DLD1 (cell line): ENCODE data around the gene SND1.

Experiments
- in situ Hi-C: cut with HindIII; loops from 2 replicates; pipeline ENCODE4 v1.10.0; 2017; ENCODE audit warnings: low sequenced_read_pairs

The SND1 gene

DNA sequence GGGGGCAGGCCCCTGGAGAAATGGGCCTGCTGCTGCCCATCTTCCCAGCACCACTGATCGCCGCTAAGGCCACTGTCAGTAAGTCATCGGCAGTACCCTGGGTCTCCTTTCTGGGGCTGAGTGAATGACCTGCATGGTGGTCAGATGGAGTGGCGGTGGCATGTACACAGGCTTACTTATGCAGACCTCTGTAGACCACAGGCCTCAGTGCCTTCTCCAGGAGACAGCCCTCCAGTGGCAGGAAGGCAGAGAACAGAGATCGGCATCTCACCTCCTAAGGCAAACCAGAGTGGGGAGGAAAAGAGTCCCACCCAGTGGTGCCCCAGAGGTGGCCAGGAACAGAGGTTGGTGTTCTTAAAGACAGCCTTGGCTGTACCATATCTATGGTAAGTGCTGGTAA, 402.0 kb downstream of the SND1 start:
- in situ Hi-C loops = no loop called here

DNA sequence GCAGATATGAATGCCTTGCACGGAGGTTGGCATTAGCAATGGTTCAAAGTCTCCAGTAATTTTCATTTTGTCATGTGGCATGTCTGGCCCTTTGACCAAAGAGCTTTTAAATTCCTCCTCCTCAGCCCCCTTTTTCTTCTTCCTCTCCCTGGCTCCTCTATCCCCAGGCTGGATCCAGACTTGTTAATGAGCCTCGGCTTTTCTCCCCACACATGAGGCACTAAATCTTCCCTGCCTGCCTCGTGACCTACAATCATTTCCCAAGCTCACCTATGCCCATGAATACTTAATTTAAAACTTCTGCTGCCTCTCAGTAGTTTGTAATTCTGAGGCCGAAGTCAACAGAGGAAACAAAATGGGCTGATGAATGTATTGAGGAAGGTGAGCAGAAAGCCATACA, 402.5 kb downstream of the SND1 start:
- in situ Hi-C loops = no loop called here

DNA sequence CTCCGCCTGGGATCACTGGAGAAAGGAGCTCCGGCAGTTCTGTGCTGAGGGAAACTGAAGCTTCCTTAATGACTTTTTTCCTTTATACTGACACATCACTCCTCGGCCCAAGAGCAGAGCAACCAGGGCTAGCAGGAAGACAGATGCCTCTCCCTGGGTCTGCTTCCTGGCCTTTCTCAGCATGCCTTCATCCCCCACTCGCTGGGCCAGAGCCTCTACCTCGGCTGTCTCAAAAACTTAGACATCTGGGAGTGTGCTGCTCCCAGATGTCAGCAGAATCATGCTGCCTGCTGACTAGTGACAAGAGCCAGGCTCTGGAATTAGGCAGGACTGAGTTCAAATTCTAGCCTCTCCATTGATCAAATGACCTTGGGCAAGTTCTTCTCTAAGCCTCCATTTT, 403.6 kb downstream of the SND1 start:
- in situ Hi-C loops = no loop called here

DNA sequence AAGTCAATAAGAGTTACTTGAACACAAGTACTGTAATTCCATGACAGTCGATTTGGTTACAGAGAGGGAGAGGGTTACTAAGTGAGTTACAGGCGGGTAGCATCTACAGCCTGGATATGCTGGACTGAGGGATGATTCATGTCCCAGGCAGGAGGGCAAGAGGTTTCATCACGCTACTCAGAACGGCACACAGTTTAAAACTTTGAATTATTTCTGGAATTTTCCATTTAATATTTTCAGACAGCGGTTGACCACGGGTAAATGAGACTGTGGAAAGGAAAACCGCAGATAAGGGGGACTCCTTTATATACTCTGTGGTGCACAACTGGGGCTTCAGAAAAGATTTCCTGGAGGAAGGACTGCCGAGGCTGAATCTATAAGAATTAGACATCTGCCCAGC, 404.9 kb downstream of the SND1 start:
- in situ Hi-C loops = no loop called here

DNA sequence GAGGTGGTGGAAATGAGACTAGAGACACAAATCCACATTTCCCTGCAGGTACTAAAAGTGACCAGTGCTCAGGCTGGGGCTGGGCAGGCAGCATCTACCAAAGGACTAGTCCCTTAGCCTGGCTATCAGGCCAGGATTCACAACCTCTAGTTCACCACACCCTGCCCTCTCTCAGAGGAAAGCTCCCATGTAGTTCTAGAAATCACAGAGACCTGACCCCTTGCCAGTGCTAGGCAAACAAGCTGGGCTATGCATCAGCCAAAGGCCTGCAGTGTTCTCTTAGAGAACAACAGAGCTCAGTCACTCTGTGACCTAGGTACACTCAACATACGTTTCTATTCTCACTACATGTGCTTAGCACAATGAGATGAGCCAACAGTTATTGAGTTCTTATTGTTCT, 405.9 kb downstream of the SND1 start:
- in situ Hi-C loops = no loop called here

DNA sequence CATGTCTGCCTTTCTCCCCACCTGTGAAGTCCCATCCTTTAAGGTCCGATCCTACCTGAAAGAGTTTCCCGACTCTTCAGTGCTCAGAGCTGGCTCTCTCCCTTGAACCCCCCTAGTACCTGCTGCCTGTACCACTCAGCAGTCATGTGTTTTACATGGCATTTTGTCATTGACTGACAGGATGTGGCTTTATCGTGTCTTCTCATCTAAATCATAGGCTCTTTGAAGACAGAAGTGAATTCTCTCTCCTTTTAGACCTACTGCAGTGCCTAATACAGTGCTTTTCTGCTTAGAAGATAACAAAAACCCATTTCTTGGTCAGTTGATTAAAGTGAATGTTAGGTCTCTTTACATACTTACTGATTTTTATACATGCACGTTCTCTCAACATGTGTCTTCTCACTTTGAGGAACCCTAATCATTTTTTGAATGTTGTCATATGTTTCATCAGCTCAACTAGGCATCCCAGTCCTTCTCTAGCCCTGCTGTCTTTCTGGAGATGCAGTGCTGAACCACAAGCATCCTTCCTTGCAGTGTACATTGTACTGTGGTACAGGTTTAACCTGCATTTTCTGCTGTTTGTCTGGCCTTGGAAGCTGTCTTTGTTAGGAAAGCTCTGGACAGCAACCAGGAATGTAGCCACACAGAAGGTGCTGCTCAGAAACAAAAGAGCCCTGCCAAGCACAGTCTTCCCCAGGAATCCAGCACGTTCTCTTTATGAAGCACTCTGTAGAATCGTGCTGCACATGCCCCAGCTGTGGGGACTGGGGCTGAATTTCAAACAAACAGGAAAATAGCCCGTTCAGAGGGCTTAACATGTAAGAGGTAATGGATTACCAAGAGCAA, 407.4 kb downstream of the SND1 start:
- in situ Hi-C loops = no loop called here

DNA sequence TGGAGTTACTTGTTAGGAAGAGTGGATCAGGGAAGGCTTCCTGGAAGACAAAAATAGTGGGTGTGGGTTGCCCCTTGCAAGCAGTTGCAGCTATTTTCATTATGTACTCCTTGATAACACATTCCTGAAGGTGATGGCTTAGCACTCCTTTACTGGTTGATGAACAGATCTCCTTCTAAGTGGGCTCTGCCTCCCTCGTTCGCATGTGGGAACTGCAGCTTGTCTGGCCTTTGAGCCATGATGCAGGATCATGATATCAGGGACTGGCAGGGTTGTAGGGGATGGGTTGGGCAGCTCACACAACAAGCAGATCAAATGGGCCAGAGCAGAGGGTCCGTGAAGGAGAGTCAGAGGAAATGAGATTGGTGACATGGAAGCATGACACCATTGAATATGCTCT, 408.0 kb downstream of the SND1 start:
- in situ Hi-C loops = no loop called here

DNA sequence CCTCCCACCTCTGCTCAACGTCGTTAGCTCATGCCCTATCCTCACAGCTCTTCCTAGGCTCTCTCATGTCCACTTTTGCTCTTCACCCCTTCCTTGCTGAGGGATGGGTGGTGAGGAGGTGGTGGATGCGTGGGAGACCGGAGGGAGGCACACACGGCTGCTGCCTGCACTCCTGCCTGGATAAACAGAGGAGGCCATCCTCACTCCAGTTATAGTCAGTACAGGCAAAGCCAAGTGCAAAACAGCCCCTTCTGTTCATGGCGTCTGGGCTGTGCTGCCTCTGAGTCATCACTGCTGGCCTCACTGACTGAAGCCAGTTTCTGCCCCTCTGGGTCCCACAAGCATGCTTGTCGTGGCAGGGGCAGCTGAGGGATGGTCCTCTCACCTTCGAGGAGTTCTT, 411.1 kb downstream of the SND1 start:
- in situ Hi-C loops = no loop called here

DNA sequence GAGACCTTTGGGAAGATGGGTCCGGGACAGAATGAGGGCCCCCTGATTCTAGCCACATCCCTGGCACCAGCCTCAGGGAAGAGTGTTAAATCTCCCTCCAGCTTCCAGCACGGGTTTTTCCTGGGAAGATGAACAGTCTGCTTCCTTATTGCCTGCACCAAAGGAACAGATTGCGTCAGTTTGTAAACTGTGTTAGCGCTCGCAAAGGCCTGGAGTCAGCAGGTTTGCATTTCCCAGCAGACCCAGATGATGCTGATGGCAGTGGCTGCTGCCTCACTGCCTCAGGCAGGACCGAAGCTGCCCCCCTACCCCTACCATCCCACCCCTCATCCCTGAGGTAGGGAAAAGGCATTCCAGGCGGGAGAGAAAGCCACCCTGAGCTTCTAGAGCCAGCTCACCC, 413.9 kb downstream of the SND1 start:
- in situ Hi-C loops = no loop called here

DNA sequence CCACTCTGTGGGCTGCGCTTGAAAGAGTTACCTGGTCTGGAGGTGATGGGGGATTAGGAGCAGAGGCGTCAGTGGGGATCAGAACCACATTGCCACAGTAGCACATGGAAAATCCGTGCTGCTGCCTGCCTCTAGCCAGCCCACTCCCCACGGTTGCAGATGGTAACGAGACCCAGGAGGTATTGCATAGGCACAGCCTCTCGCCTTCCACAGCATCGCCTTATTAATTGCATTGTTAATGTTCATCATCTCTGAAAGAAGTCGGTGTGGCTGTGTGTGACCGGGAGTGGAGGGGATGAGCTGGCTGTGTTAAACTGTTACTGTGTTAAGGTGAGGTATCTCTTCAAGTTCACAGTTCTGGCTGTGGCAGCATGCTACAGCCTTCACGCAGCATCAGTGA, 414.4 kb downstream of the SND1 start:
- in situ Hi-C loops = no loop called here

DNA sequence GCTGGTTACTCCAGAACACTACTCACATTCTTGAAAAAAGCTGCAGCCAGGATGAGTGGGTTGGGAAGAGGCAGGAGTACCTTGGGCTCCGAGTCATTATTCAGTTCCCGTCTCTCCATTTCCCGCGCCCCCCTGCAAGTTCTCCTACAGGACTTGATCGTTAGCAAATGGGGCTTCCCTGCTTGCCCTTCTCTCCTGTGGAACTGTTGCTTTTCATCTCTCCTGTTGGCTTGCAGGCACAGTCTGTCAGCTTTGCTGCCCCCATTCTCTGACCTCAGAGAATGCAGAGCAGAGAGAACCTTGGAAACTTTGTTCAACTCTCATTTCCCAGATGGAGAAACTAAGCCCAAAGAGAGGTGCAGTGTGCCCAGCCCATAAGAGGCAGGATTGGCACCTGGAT, 414.9 kb downstream of the SND1 start:
- in situ Hi-C loops = no loop called here

DNA sequence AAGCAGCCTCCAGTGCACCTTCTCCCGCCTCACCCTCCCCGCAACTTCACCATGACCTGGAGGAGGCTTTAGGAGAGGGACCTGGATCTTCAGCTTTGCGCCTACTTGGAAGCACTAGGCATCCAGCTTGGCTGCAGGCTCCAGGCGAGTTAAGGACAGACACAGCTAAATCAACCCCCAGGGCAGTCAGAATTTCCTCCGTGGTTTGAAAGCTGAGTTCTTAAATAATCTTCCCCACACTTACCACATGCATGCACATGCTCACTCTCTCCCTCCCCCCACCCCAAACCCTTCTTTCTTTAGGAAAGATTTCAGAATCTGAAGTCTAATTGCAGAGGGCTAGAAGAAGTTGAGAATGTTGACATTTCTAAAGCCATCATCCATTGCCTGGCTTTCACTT, 416.0 kb downstream of the SND1 start:
- in situ Hi-C loops = no loop called here

DNA sequence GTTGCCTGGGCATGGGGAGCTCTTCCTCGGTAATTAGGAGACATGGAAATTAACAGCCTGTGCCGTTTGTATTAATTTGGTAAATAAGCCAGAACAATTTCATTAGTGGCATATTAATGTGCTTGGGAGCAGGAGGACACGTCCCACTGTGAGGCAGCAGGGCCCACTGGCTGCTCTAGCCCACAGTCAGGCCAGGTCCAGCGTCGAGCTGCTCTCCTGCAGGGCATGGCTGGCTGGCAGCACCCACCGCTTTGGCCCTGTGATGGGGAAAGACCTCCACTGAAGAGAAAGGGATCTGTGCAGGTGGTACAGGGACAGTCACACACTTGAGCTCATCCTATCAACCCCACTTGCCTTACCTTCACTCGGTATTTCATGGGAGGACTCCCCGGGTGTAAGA, 416.8 kb downstream of the SND1 start:
- in situ Hi-C loops = no loop called here

DNA sequence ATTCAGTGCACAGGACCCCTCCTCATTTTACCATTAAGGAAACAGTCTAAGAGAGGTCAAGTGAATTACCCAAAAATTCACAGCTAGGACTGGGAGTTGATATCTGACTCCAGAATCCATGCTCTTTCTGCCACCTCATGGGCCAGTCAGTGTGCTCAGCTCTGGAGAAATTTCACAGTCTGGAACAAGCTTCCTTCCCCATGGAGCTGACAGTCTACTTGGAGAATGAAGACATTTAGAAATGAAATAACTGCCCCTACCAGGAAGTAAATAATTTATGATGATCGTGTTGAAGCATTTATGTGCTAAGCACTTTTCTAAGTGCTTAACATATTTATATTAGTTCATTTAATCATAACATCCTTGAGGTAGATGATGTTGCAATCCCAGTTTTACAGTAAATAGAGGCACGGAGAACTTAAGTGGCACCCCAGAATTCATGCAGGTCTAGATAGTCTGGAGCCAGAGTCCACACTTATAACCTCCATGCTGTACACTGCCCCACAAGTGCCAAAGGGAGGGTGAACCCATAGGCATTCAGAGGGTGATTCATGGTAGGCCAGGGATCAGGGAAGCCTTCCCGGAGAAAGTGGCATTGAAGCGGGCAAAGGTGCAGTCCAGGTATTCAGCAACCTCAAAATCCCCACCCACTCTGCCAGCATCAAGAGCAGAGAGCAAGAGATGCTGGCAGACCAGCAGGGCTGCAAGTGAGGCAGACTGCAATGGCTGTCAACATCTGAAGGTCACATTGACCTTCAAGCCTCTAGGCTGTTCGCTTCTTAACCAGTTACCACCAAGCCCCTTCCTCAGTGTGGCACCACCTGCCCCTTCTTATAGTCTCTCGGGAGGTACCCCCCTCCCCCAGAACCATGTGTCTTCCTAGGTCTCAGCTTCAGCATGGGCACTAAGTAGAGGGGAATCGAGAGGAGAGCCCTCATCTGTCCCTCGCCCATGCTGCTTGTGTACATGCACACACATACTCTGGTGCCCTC, 417.7 kb downstream of the SND1 start:
- in situ Hi-C loops = no loop called here

DNA sequence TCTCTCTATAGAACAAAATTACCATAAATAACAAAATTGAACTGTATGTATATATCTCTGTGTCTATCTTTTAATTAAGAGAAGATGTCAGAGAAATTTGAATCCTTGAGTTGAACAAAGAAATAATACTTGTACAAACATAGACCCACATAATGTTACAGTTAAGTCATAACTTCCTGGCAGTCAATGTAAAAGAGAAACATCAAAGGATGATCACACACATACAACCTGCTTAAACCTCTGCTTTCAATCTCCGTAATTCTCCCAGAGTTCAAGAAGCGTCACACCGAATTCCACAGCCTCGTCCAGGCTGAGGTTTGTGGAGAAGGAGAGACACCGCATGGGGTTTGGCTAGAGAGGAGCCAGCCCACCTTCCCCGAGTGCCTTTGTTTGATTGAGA, 419.4 kb downstream of the SND1 start:
- in situ Hi-C loops = no loop called here

DNA sequence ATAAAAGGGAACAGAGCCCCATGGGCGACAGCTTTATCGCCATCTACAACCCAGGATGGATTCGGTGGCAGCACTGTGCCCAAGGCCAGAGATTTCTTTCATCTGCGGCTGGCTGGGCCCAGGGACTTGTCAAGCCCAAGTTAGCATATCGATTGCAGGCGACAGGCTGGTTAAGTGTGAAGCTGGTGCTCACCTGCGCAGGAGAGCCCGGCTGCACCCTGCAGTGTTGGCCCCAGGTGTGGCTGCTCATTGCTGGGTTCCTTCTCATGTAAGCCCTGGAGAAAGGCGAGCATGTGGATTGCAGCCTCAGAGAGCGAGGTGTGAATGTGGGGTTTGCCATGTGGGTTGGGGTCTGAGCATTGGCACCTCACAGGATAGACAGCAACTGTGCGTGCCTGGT, 419.8 kb downstream of the SND1 start:
- in situ Hi-C loops = no loop called here

DNA sequence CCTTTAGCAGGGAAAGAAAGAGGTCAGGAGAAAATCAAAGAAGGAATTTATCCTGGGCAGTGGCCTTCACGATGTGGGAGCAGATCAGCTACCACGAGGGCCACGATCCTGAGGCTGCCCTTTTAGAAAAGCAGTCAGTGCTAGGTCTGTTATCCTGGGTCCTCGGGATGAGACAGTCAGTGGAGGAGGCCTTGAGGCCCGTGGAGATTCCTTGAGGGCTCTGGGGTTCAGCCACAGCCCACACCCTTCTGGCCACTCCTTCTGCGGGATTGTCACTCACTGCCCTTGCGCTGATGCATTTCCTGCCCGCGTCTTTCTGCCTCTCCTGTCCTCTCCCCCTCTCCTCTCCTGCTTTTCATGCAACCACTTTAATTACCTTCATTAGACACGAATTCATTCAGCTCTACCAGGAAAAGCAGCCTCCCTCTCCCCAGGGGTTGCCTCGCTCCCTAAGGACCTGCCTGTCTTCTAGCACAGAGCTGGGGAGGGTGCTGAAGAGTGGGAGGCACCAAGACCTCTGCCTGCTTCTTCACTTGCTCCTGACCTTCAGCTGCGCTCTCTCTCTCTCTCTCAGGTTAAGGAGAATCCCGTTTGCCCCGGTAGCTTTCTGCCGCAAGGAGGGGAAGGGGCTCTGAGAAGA, 421.8 kb downstream of the SND1 start:
- in situ Hi-C loops = no loop called here

DNA sequence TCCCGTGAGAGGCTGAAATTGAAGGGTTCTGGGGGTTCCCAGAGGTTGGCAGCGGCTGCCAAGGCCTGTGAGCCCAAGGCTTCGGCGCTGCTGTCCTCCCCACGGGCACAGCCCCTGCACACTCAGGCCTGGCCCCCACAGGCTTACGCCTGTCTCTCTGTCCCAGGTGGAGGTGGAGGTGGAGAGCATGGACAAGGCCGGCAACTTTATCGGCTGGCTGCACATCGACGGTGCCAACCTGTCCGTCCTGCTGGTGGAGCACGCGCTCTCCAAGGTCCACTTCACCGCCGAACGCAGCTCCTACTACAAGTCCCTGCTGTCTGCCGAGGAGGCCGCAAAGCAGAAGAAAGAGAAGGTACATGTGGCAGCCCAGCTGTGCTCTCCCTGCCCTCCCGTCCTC, 422.3 kb downstream of the SND1 start:
- in situ Hi-C loops = no loop called here

DNA sequence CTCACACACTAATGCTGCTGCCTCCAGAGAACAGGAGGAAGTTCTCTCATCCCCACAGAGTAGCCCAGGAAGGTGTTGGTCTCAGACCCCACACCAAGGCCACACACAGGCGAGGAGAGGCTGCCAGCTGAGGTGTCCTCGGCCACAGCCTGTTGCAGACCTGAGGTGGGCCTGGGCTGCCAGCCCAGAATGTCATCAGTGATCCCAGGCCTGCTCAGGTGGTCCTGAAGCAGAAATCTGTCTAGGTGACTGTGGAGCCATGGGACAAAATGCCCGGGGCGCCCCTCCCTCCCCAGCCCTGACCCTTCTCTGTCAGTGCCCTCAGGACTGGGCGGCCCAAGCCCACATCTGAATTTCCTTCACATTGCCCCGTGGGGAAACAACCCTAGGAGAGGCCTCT, 422.7 kb downstream of the SND1 start:
- in situ Hi-C loops = no loop called here

DNA sequence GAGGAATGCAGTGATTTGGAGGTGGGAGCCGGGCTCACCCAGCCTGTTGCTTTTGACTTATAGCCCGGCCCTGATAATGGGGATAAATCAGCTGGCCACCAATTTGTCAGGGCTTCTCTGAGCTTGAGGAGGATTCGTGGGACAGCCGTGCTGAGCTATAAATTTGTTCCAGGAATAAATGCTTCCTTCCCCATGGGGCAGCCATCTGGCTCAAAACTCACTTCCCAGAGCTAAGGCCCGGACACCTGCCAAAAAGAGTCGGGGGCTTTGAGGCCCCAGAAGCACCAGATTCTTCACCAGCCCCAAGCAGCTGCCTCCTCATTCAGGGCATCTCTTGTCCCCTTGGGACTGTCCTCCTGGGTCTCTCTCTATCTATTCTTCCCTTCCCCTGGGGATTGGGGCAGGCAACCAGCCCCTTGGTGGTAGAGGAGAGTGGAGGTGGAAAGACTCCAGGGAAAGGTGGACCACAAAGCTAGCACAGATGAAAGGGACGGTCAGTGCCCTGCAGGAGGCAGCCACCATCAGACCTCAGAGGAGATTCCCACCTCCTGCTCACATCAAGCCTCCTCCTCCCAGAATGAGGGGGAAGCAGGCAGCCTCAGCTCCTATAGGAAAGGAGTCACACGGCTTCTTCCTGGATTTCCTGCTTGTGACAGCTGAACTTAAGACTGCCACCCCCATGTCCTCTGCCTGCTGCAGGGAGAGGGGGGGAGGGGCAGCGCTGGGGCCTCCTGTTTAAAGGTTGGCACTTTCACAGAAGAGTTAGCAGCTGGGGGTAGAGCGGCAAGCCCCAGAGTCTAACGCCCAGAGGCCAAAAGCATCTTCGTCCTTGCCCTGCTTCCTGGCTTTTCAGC, 423.5 kb downstream of the SND1 start:
- in situ Hi-C loops = no loop called here
